H1 (cell line): ENCODE measurements around the gene AQP7. TPM values are rescaled to one million over a fixed set of nuclear protein-coding genes. Genes with fewer than 3 reads are reported as not detected.
"Not testable (repeated sequence)": the region's sequence is repeated elsewhere in the genome, so short reads cannot be mapped to it uniquely, and the experiment has no call there.

Experiments
- CTCF ChIA-PET: fragments of 300-600 bp; sonication (Branson Sonifier 250); formaldehyde crosslinking; loops from one replicate; lab custom pipeline; 2021; ENCODE audit not compliant: partially characterized antibody; lab: Charles Lee
- POLR2A ChIA-PET: fragments of 300-600 bp; sonication (Branson Sonifier 250); formaldehyde crosslinking; loops from one replicate; lab custom pipeline; 2021; ENCODE audit warnings: inconsistent platforms; ENCODE audit not compliant: partially characterized antibody; lab: Charles Lee
- DNase-seq, 2 experiments: peaks; one replicate each; pipeline versions ENCODE4 v3.0.0 to v3.0.0-alpha.2; 2010 to 2022; ENCODE audit warnings: low spot score in 2 of 2, low read depth in 1 of 2, mixed read lengths in 1 of 2
- FAIRE-seq: peaks from 2 replicates; lab custom pipeline; 2011; peaks lifted over from hg19 to GRCh38; lab: Jason Lieb, UNC
- H2AFZ ChIP-seq: 2 replicates; pipeline ENCODE4 v1.8.1; 2012; ENCODE audit warnings: low read length, inconsistent platforms
- H2AK5ac ChIP-seq: 2 replicates; pipeline ENCODE4 v1.6.1; 2013; ENCODE audit warnings: low read depth, low read length
- H2BK120ac ChIP-seq: replicated peaks from 2 replicates; pipeline ENCODE3; 2013; ENCODE audit warnings: low read depth, low read length, inconsistent platforms
- H2BK12ac ChIP-seq: 2 replicates; pipeline ENCODE4 v1.6.1; 2013; ENCODE audit warnings: low read depth, low read length
- H2BK15ac ChIP-seq: 2 replicates; pipeline ENCODE4 v1.6.1; 2013; ENCODE audit warnings: low read length
- H2BK20ac ChIP-seq: 2 replicates; pipeline ENCODE4 v1.6.1; 2013; ENCODE audit warnings: low read length
- H2BK5ac ChIP-seq: 2 replicates; pipeline ENCODE4 v1.6.1; 2013; ENCODE audit warnings: low read depth, low read length
- H3K14ac ChIP-seq: 2 replicates; pipeline ENCODE4 v1.6.1; 2013; ENCODE audit warnings: inconsistent platforms; ENCODE audit not compliant: insufficient read length
- H3K18ac ChIP-seq: 2 replicates; pipeline ENCODE4 v1.6.1; 2013; ENCODE audit warnings: low read length; ENCODE audit errors: extremely low read depth
- H3K23ac ChIP-seq: 2 replicates; pipeline ENCODE4 v1.6.1; 2013; ENCODE audit warnings: inconsistent platforms; ENCODE audit not compliant: insufficient read length
- H3K23me2 ChIP-seq: 2 replicates; pipeline ENCODE4 v1.6.1; 2013; ENCODE audit warnings: low read depth, low read length
- H3K27ac ChIP-seq: 2 replicates; pipeline ENCODE4 v1.6.1; 2011; ENCODE audit warnings: low read depth, low read length, inconsistent platforms
- H3K27me3 ChIP-seq, 4 experiments: replicated peaks in 1 of 4; 1 replicate in 1 of 4; 2 replicates in 3 of 4; pipeline versions ENCODE4 v1.6.1 to v1.8.1; 2011 to 2013; ENCODE audit warnings: low read length in 3 of 4, mild to moderate bottlenecking in 3 of 4, inconsistent platforms in 2 of 4, mixed read lengths in 2 of 4, moderate library complexity in 1 of 4; ENCODE audit not compliant: control insufficient read depth in 3 of 4, insufficient read depth in 3 of 4; ENCODE audit errors: extremely low read depth in 1 of 4
- H3K36me3 ChIP-seq, 4 experiments: 2 replicates each; pipeline versions ENCODE4 v1.6.1 to v1.8.1; 2011 to 2013; ENCODE audit warnings: mild to moderate bottlenecking in 4 of 4, low read length in 3 of 4, moderate library complexity in 2 of 4, control low read depth in 1 of 4, inconsistent platforms in 1 of 4; ENCODE audit not compliant: insufficient read depth in 4 of 4, control insufficient read depth in 2 of 4
- H3K4ac ChIP-seq: replicated peaks from 2 replicates; pipeline ENCODE3; 2013; ENCODE audit warnings: low read length, low read depth, mixed read lengths, inconsistent platforms; ENCODE audit not compliant: insufficient read length
- H3K4me1 ChIP-seq, 4 experiments: replicated peaks in 1 of 4; 1 replicate in 1 of 4; 2 replicates in 3 of 4; pipeline versions ENCODE4 v1.6.1 to v1.8.1; 2011 to 2013; ENCODE audit warnings: low read length in 3 of 4, inconsistent platforms in 2 of 4, mixed read lengths in 1 of 4; ENCODE audit not compliant: insufficient read depth in 4 of 4, control insufficient read depth in 3 of 4
- H3K4me2 ChIP-seq, 2 experiments: 2 replicates each; pipeline versions ENCODE4 v1.6.1 to v1.8.1; 2011 to 2013; ENCODE audit warnings: low read depth in 2 of 2, low read length in 2 of 2, control low read depth in 1 of 2, inconsistent platforms in 1 of 2, mild to moderate bottlenecking in 1 of 2; ENCODE audit not compliant: insufficient read depth in 1 of 2
- H3K4me3 ChIP-seq, 4 experiments: fragments of 200-600, 300-600 bp in 1 of 4; sonication (generic), shearing (Covaris generic), sonication (Bioruptor Twin) in 1 of 4; 2 replicates each; pipeline versions ENCODE4 v1.5.1 to v1.8.1; 2011 to 2016; ENCODE audit warnings: low read length in 4 of 4, low read depth in 3 of 4, control low read depth in 2 of 4, inconsistent platforms in 2 of 4, mild to moderate bottlenecking in 2 of 4, mixed read lengths in 1 of 4, moderate library complexity in 1 of 4; ENCODE audit not compliant: insufficient read depth in 2 of 4; ENCODE audit errors: extremely low read depth in 1 of 4
- H3K56ac ChIP-seq: replicated peaks from 2 replicates; pipeline ENCODE3; 2013; ENCODE audit warnings: low read depth, mild to moderate bottlenecking, mixed read lengths, low read length, inconsistent platforms; ENCODE audit not compliant: insufficient read length
- H3K79me1 ChIP-seq: 2 replicates; pipeline ENCODE4 v1.6.1; 2013; ENCODE audit warnings: low read depth, low read length, control low read depth
- H3K79me2 ChIP-seq, 2 experiments: 2 replicates each; pipeline versions ENCODE4 v1.6.1 to v1.8.1; 2012 to 2013; ENCODE audit warnings: low read length in 2 of 2, mild to moderate bottlenecking in 2 of 2, inconsistent platforms in 1 of 2; ENCODE audit not compliant: insufficient read depth in 2 of 2, control insufficient read depth in 1 of 2
- H3K9ac ChIP-seq, 4 experiments: replicated peaks in 1 of 4; 1 replicate in 1 of 4; 2 replicates in 3 of 4; pipeline versions ENCODE4 v1.6.1 to v1.8.1; 2011 to 2013; ENCODE audit warnings: low read depth in 3 of 4, low read length in 3 of 4, control low read depth in 2 of 4, mild to moderate bottlenecking in 2 of 4, moderate library complexity in 2 of 4, inconsistent platforms in 1 of 4; ENCODE audit errors: extremely low read depth in 1 of 4
- H3K9me3 ChIP-seq, 2 experiments: 2 replicates each; pipeline versions ENCODE4 v1.6.1 to v1.8.1; 2012 to 2013; ENCODE audit warnings: mild to moderate bottlenecking in 2 of 2, moderate library complexity in 2 of 2, control low read depth in 1 of 2, inconsistent platforms in 1 of 2, low read depth in 1 of 2, low read length in 1 of 2, mixed read lengths in 1 of 2; ENCODE audit not compliant: insufficient read depth in 2 of 2
- H4K20me1 ChIP-seq, 2 experiments: replicated peaks in 1 of 2; 2 replicates each; pipeline versions ENCODE3 to v1.8.1; 2011 to 2013; ENCODE audit warnings: inconsistent platforms in 2 of 2, low read length in 2 of 2, mild to moderate bottlenecking in 1 of 2; ENCODE audit not compliant: insufficient read depth in 2 of 2, control insufficient read depth in 1 of 2
- H4K5ac ChIP-seq: 2 replicates; pipeline ENCODE4 v1.6.1; 2013; ENCODE audit warnings: low read length, low read depth, mixed read lengths, inconsistent platforms; ENCODE audit not compliant: insufficient read length
- H4K8ac ChIP-seq: 2 replicates; pipeline ENCODE4 v1.8.0; 2013; ENCODE audit warnings: mild to moderate bottlenecking, moderate library complexity, low read length, inconsistent platforms; ENCODE audit not compliant: insufficient read depth; ENCODE audit errors: extremely low read depth
- H4K91ac ChIP-seq: replicated peaks from 2 replicates; pipeline ENCODE3; 2013; ENCODE audit warnings: low read length, mixed read lengths, inconsistent platforms; ENCODE audit not compliant: insufficient read length
- WGBS, 2 experiments: shearing (Covaris generic) in 1 of 2; methylation state at CpG; one replicate each; pipeline versions ENCODE4 v1.1.6 to v1.1.7; 2013 to 2015; ENCODE audit warnings: low lambda C conversion rate in 2 of 2, mixed read lengths in 2 of 2, inconsistent platforms in 1 of 2, low coverage in 1 of 2, missing lambda C conversion rate in 1 of 2; ENCODE audit not compliant: insufficient replicate concordance in 2 of 2, insufficient coverage in 1 of 2, insufficient read length in 1 of 2; ENCODE audit errors: extremely low coverage in 1 of 2, missing lambda C conversion rate in 1 of 2; 5-methylcytosine and 5-hydroxymethylcytosine counted together
- polyA plus RNA-seq, 7 experiments: library from polyadenylated mRNA; depleted of rRNA in 3 of 7; stranded (reverse) in 5 of 7; unstranded in 2 of 7; fragments of >200 nt in 5 of 7; fragments of 200-250 nt in 2 of 7; gene quantifications; 1 replicate in 5 of 7; 2 replicates in 1 of 7; 4 replicates in 1 of 7; pipeline versions ENCODE4 v1.2.1 to v1.2.3, GENCODE V29; 2011 to 2013; ENCODE audit warnings: missing spikeins in 2 of 7, mixed read lengths in 2 of 7
- total RNA-seq: library from RNA; stranded (reverse); fragmentation: NEBNext Ultra II Directional; extraction: Animal tissue kit (Norgen Biotek cat#: 25700); gene quantifications from 2 replicates; pipeline ENCODE4 v1.2.1, GENCODE V29; 2021

The AQP7 gene
- total and polyA plus RNA-seq, 2 of the 8 experiments (the other 6 are each of a cell fraction or from before 2014, with no cell fraction given) = not detected

DNA sequence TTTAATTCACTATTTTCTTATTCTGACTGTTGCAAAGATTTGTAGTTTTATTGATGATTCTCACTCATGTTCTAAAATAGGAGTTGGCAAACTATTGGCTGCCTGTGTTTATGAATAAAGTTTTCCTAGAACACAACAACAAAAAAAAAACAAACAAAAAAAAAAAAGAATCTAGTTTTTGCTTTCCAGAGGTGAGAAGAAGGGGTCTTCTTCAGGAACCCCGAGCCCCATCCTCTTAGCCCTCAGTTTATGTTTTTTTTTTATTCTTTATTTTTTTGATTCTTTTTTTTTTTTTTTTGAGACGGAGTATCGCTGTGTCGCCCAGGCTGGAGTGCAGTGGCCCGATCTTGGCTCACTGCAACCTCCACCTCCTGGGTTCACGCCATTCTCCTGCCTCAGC is 22.1 kb upstream of the AQP7 start:
- FAIRE-seq, H2AK5ac ChIP-seq, H3K4me1 ChIP-seq, H2BK20ac ChIP-seq, H3K79me2 ChIP-seq, H4K8ac ChIP-seq, H2BK5ac ChIP-seq, H3K9me3 ChIP-seq, H4K20me1 ChIP-seq, H4K91ac ChIP-seq, H3K14ac ChIP-seq, H4K5ac ChIP-seq, DNase-seq, H3K36me3 ChIP-seq, H2BK15ac ChIP-seq, H3K56ac ChIP-seq, H3K4ac ChIP-seq, H3K4me2 ChIP-seq, H2BK120ac ChIP-seq, H3K4me3 ChIP-seq, CTCF ChIA-PET, H2AFZ ChIP-seq, H3K23ac ChIP-seq, H3K18ac ChIP-seq, H3K27ac ChIP-seq, H2BK12ac ChIP-seq, H3K23me2 ChIP-seq, H3K27me3 ChIP-seq, H3K79me1 ChIP-seq, H3K9ac ChIP-seq: not testable (repeated sequence)
- 95% methylated on average over 3 of the region's 6 CpGs; no CpG with 5 or more reads in 1 of the 2 experiments for WGBS, 2 experiments
- POLR2A ChIA-PET = interaction anchor here (0.7 kb wide), 1 partner anchor 30 kb away, joined by 3 read pairs; no protein-coding TSS in a partner anchor

DNA sequence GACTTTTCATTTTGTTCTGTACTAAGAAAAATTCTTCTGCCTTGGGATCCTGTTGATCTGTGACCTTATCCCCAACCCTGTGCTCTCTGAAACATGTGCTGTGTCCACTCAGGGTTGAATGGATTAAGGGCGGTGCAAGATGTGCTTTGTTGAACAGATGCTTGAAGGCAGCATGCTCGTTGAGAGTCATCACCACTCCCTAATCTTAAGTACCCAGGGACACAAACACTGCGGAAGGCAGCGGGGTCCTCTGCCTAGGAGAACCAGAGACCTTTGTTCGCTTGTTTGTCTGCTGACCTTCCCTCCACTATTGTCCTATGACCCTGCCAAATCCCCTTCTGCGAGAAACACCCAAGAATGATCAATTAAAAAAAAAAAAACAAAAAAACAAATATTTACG is 21.7 kb upstream of the AQP7 start:
- H3K4me3 ChIP-seq, H4K91ac ChIP-seq, H2BK12ac ChIP-seq, H3K18ac ChIP-seq, H3K79me1 ChIP-seq, H2BK15ac ChIP-seq, H2BK120ac ChIP-seq, H3K23ac ChIP-seq, H3K56ac ChIP-seq, H3K79me2 ChIP-seq, DNase-seq, H3K36me3 ChIP-seq, H4K5ac ChIP-seq, POLR2A ChIA-PET, H4K20me1 ChIP-seq, FAIRE-seq, H2AK5ac ChIP-seq, H3K27ac ChIP-seq, H3K23me2 ChIP-seq, H2BK5ac ChIP-seq, H3K4me2 ChIP-seq, H3K9me3 ChIP-seq, H3K14ac ChIP-seq, H3K4me1 ChIP-seq, H4K8ac ChIP-seq, H2AFZ ChIP-seq, H3K27me3 ChIP-seq, CTCF ChIA-PET, H3K4ac ChIP-seq, H3K9ac ChIP-seq, H2BK20ac ChIP-seq: not testable (repeated sequence)
- WGBS, 2 experiments = 92% methylated on average over 6 of the region's 7 CpGs; no CpG with 5 or more reads in 1 of the 2 experiments
